Fibroblast of pulmonary artery (primary cell): ENCODE results near the gene TOMM7.
"Not testable (repeated sequence)": the region's sequence is repeated elsewhere in the genome, so short reads cannot be mapped to it uniquely, and the experiment has no call there.

Experiments
- DNase-seq: peaks from one replicate; pipeline ENCODE4 v3.0.0-alpha.2; 2010; ENCODE audit warnings: low read depth
- H3K4me3 ChIP-seq: replicated peaks from 2 replicates; pipeline ENCODE4 v1.5.1; 2011; ENCODE audit warnings: low read depth, mild to moderate bottlenecking, control low read depth, low read length, moderate library complexity
- CTCF ChIP-seq: IDR thresholded peaks from 2 replicates; pipeline ENCODE4 v1.5.1; 2011; ENCODE audit warnings: mild to moderate bottlenecking, control low read depth, low read length, inconsistent platforms; ENCODE audit errors: missing control alignments

Gene TOMM7

GRCh38 chr7:22802426-22802825, 20.2 kb downstream of the TOMM7 start:
- no peak overlapping the region for H3K4me3 ChIP-seq
- no peak for TF ChIP-seq CTCF
- DNase-seq, result no peak

- no peak for TF ChIP-seq CTCF
- DNase-seq, result no peak
These were observed 20.7 kb downstream of the TOMM7 start for GRCh38 chr7:22801912-22802311.

GRCh38 chr7:22799633-22800032, 23.0 kb downstream of the TOMM7 start:
- no peak for DNase-seq
- H3K4me3 ChIP-seq, result no peak overlapping the region
- no peak for TF ChIP-seq CTCF

More at GRCh38 chr7:22801912-22802311, 20.7 kb downstream of the TOMM7 start:
- H3K4me3 ChIP-seq, result no peak overlapping the region

GRCh38 chr7:22793593-22794462, 28.8 kb downstream of the TOMM7 start:
- no peak overlapping the region for H3K4me3 ChIP-seq
- no peak for TF ChIP-seq CTCF
- no peak for DNase-seq

GRCh38 chr7:22791204-22792158, 31.2 kb downstream of the TOMM7 start:
- TF ChIP-seq CTCF, result no peak
- DNase-seq, result peak; percentile 22
- H3K4me3 ChIP-seq, result no peak overlapping the region

GRCh38 chr7:22790640-22791039, 32.0 kb downstream of the TOMM7 start:
- not testable (repeated sequence) for H3K4me3 ChIP-seq, DNase-seq

GRCh38 chr7:22787951-22788350, 34.7 kb downstream of the TOMM7 start:
- no peak for DNase-seq
- TF ChIP-seq CTCF, result no peak
- no peak overlapping the region for H3K4me3 ChIP-seq
